ENCODE results near the gene ALK.

GRCh38 chr2:29377788-29378187 lies 543.6 kb downstream of the ALK start:
- no peak for TF ChIP-seq POLR2A (IDR thresholded peaks at IDR 0.05; ENCODE audit: low read length)
- no peak for TF ChIP-seq CTCF (IDR thresholded peaks at IDR 0.05)
- no peak for TF ChIP-seq MAX (IDR thresholded peaks at IDR 0.05)
- no peak for TF ChIP-seq RFX5 (IDR thresholded peaks at IDR 0.05)
- no peak for TF ChIP-seq BCL3 (IDR thresholded peaks at IDR 0.05)
- TF ChIP-seq NFE2L2 (conservative IDR thresholded peaks at IDR 0.05; ENCODE audit: low read length), result no peak
- TF ChIP-seq BHLHE40 (IDR thresholded peaks at IDR 0.05; ENCODE audit: low read depth, low read length), result no peak
- TF ChIP-seq KDM5A (IDR thresholded peaks at IDR 0.05), result no peak
- TF ChIP-seq JUN (IDR thresholded peaks at IDR 0.05), result no peak
- no peak for TF ChIP-seq MAZ (IDR thresholded peaks at IDR 0.05; ENCODE audit: borderline replicate concordance, low read depth, low read length)
- TF ChIP-seq JUNB (IDR thresholded peaks at IDR 0.05), result no peak
- no peak for TF ChIP-seq POLR2AphosphoS2 (conservative IDR thresholded peaks at IDR 0.05; ENCODE audit: low read length)
- TF ChIP-seq MYC (IDR thresholded peaks at IDR 0.05; ENCODE audit: borderline replicate concordance, low read length), result no peak

All from A549 (cell line).